ENCODE results near the gene ACTR3C.

The ACTR3C gene

GRCh38 chr7:150335774-150336112 lies 12.4 kb upstream of the ACTR3C start:
- no peak for TF ChIP-seq CTCF (IDR thresholded peaks at IDR 0.05; ENCODE audit: borderline replicate concordance, insufficient read depth, low read depth, low read length)
- H3K4me3 ChIP-seq (ENCODE audit: low read depth, low read length): no peak overlapping the region

- TF ChIP-seq CTCF (IDR thresholded peaks at IDR 0.05; ENCODE audit: borderline replicate concordance, insufficient read depth, low read depth, low read length): no peak
- H3K4me3 ChIP-seq (ENCODE audit: low read depth, low read length): no peak overlapping the region
Measured at GRCh38 chr7:150335108-150335773, 11.9 kb upstream of the ACTR3C start.

- no peak for TF ChIP-seq CTCF (IDR thresholded peaks at IDR 0.05; ENCODE audit: borderline replicate concordance, insufficient read depth, low read depth, low read length)
- no peak overlapping the region for H3K4me3 ChIP-seq (ENCODE audit: low read depth, low read length)
Measured at GRCh38 chr7:150334108-150334507, 10.8 kb upstream of the ACTR3C start.

- H3K4me3 ChIP-seq (ENCODE audit: low read depth, low read length): no peak overlapping the region
- no peak for TF ChIP-seq CTCF (IDR thresholded peaks at IDR 0.05; ENCODE audit: borderline replicate concordance, insufficient read depth, low read depth, low read length)
Measured at GRCh38 chr7:150333659-150334058, 10.3 kb upstream of the ACTR3C start.

- H3K4me3 ChIP-seq (ENCODE audit: low read depth, low read length): no peak overlapping the region
- TF ChIP-seq CTCF (IDR thresholded peaks at IDR 0.05; ENCODE audit: borderline replicate concordance, insufficient read depth, low read depth, low read length): no peak
Measured at GRCh38 chr7:150332852-150333635, 9.7 kb upstream of the ACTR3C start.

GRCh38 chr7:150330211-150330885 lies 7.0 kb upstream of the ACTR3C start:
- TF ChIP-seq CTCF (IDR thresholded peaks at IDR 0.05; ENCODE audit: borderline replicate concordance, insufficient read depth, low read depth, low read length): no peak
- H3K4me3 ChIP-seq (ENCODE audit: low read depth, low read length): no peak overlapping the region
